Stimulated activated CD8-positive, alpha-beta memory T cell treated with anti-CD3 and anti-CD28 coated beads, Interleukin-7, amount 100 ng/mL, for 1 hour (primary cell): Measurements from ENCODE around the gene PDLIM5.
"Not testable (repeated sequence)": the region's sequence is repeated elsewhere in the genome, so short reads cannot be mapped to it uniquely, and the experiment has no call there.

Experiments used
- DNase-seq, 2 donors: peaks; one replicate each; pipeline ENCODE4 v3.0.0-alpha.2; 2020; ENCODE audit warnings: low read depth in 2 of 2

Gene PDLIM5

GRCh38 chr4:94451695-94452475 is at the start of gene PDLIM5:
TSS of gene PDLIM5 (plus strand) at chr4:94451942. CDS start at chr4:94455289, 3,347 bp downstream.
- peak; percentile 75 to 78 for DNase-seq

- DNase-seq, result not testable (repeated sequence)
These were observed 49.3 kb upstream of the PDLIM5 start for GRCh38 chr4:94402439-94402838.

- no peak for DNase-seq
These were observed 48.0 kb upstream of the PDLIM5 start for GRCh38 chr4:94403751-94404150.

- DNase-seq, result peak; percentile 13 to 19
These were observed 44.9 kb upstream of the PDLIM5 start for GRCh38 chr4:94406668-94407437.

GRCh38 chr4:94407846-94408245 is 43.9 kb upstream of the PDLIM5 start:
- no peak for DNase-seq

GRCh38 chr4:94408549-94409374 is 43.0 kb upstream of the PDLIM5 start:
- DNase-seq, result no peak

GRCh38 chr4:94409375-94409679 is 42.4 kb upstream of the PDLIM5 start:
- no peak for DNase-seq

GRCh38 chr4:94409962-94410361 is 41.8 kb upstream of the PDLIM5 start:
- DNase-seq, result no peak

- DNase-seq, result no peak
These were observed 41.0 kb upstream of the PDLIM5 start for GRCh38 chr4:94410678-94411206.

- no peak for DNase-seq
These were observed 40.4 kb upstream of the PDLIM5 start for GRCh38 chr4:94411296-94411695.

GRCh38 chr4:94412019-94412657 is 39.6 kb upstream of the PDLIM5 start:
- DNase-seq, result no peak

GRCh38 chr4:94412658-94413038 is 39.1 kb upstream of the PDLIM5 start:
- no peak for DNase-seq

GRCh38 chr4:94413085-94413840 is 38.5 kb upstream of the PDLIM5 start:
- no peak for DNase-seq

GRCh38 chr4:94414907-94415306 is 36.8 kb upstream of the PDLIM5 start:
- DNase-seq, result no peak

- DNase-seq, result no peak
These were observed 36.3 kb upstream of the PDLIM5 start for GRCh38 chr4:94415448-94415847.

GRCh38 chr4:94416335-94416734 is 35.4 kb upstream of the PDLIM5 start:
- DNase-seq, result no peak

- DNase-seq, result no peak
These were observed 34.8 kb upstream of the PDLIM5 start for GRCh38 chr4:94416981-94417380.

- DNase-seq, result no peak
These were observed 32.2 kb upstream of the PDLIM5 start for GRCh38 chr4:94419549-94419948.

- no peak for DNase-seq
These were observed 31.8 kb upstream of the PDLIM5 start for GRCh38 chr4:94419956-94420355.

- no peak for DNase-seq
These were observed 31.4 kb upstream of the PDLIM5 start for GRCh38 chr4:94420356-94420755.

- DNase-seq, result no peak
These were observed 25.0 kb upstream of the PDLIM5 start for GRCh38 chr4:94426783-94427182.
